H1 (cell line): ENCODE data around the gene RUVBL1. TPM values are rescaled to one million over a fixed set of nuclear protein-coding genes. Genes with fewer than 3 reads are reported as not detected.

Experiments used
- CTBP2 ChIP-seq: IDR thresholded peaks from 2 replicates; pipeline ENCODE4 v1.7.0; 2011; ENCODE audit warnings: borderline replicate concordance, mild to moderate bottlenecking, moderate library complexity, mixed read lengths, low read length; ENCODE audit not compliant: insufficient read depth, insufficient read length
- KDM5A ChIP-seq: fragments of 200-600 bp; IDR thresholded peaks from 2 replicates; pipeline ENCODE4 v1.7.1; 2012; ENCODE audit warnings: mild to moderate bottlenecking, low read length, inconsistent platforms, mixed read lengths
- SIN3A ChIP-seq, 2 experiments: IDR thresholded peaks in 1 of 2; conservative IDR thresholded peaks in 1 of 2; 2 replicates each; pipeline ENCODE4 v1.6.1; 2011 to 2012; ENCODE audit warnings: low read length in 2 of 2, improper control_type of control experiment in 1 of 2, low read depth in 1 of 2, mild to moderate bottlenecking in 1 of 2
- polyA plus RNA-seq, 7 experiments: library from polyadenylated mRNA; depleted of rRNA in 3 of 7; stranded (reverse) in 5 of 7; unstranded in 2 of 7; fragments of >200 nt in 5 of 7; fragments of 200-250 nt in 2 of 7; gene quantifications; 1 replicate in 5 of 7; 2 replicates in 1 of 7; 4 replicates in 1 of 7; pipeline versions ENCODE4 v1.2.1 to v1.2.3, GENCODE V29; 2011 to 2013; ENCODE audit warnings: missing spikeins in 2 of 7, mixed read lengths in 2 of 7
- total RNA-seq: library from RNA; stranded (reverse); fragmentation: NEBNext Ultra II Directional; extraction: Animal tissue kit (Norgen Biotek cat#: 25700); gene quantifications from 2 replicates; pipeline ENCODE4 v1.2.1, GENCODE V29; 2021
- TF ChIP-seq, protein P1 (sequence below), 3 experiments: IDR thresholded peaks; 1 replicate in 2 of 3; 2 replicates in 1 of 3; pipeline versions ENCODE4 v1.5.1 to v1.6.1; 2011; ENCODE audit warnings: low read length in 3 of 3, mild to moderate bottlenecking in 3 of 3, inconsistent platforms in 2 of 3, low read depth in 1 of 3, moderate library complexity in 1 of 3; ENCODE audit not compliant: insufficient read depth in 1 of 3; ENCODE audit errors: control extremely low read depth in 1 of 3
- TF ChIP-seq, protein P2 (sequence below): IDR thresholded peaks from 2 replicates; pipeline ENCODE4 v1.6.1; 2012; ENCODE audit warnings: inconsistent platforms

The RUVBL1 gene
- total and polyA plus RNA-seq, 2 of the 8 experiments (the other 6 are each of a cell fraction or from before 2014, with no cell fraction given) = 112 to 135 TPM

DNA sequence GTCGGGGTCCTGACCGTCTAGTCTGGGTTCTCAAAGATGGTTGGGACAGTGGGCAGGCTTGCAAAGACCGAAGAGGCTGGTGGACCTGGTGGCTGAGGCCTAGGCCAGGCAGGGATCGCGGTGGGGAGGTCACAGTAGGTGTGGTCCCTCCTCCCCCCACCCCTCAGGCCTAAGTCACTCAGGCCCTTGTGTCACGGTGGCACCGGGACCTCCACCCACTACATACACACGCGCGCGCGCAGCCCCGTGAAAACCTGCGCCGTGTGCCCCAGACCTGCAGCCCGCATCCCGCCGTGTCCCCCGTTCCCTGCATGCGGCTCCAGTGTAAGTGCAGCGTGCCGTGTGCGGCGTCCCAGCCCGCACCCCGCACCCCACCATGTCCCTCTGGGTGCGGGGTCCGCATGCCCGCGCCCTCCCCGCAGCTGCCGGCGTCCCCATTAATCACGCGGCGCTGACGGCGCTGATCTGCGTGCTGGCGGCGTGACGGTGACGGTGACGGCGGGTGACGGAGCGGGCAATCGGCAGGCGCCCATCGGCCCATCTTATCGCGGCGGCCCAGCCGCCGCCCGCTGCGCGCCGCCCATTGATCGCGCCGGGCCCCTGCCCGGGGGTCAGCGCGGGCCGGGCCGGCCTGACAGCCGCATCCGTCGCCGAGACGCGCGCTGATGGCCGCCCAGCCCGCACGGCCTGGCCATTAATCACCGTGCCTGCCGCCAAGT lies 47.0 kb downstream of the RUVBL1 start (continued):
- TF ChIP-seq, protein P1, sequence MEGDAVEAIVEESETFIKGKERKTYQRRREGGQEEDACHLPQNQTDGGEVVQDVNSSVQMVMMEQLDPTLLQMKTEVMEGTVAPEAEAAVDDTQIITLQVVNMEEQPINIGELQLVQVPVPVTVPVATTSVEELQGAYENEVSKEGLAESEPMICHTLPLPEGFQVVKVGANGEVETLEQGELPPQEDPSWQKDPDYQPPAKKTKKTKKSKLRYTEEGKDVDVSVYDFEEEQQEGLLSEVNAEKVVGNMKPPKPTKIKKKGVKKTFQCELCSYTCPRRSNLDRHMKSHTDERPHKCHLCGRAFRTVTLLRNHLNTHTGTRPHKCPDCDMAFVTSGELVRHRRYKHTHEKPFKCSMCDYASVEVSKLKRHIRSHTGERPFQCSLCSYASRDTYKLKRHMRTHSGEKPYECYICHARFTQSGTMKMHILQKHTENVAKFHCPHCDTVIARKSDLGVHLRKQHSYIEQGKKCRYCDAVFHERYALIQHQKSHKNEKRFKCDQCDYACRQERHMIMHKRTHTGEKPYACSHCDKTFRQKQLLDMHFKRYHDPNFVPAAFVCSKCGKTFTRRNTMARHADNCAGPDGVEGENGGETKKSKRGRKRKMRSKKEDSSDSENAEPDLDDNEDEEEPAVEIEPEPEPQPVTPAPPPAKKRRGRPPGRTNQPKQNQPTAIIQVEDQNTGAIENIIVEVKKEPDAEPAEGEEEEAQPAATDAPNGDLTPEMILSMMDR (IDR thresholded peaks at IDR 0.05; ENCODE audit: control extremely low read depth in 1 of 3, insufficient read depth in 1 of 3, low read depth in 1 of 3, low read length in 3 of 3) = no peak
- TF ChIP-seq SIN3A (conservative IDR thresholded peaks at IDR 0.05 in 1 of 2, IDR thresholded peaks at IDR 0.05 in 1 of 2; ENCODE audit: low read depth in 1 of 2, low read length in 2 of 2) (no peak), KDM5A (no peak), CTBP2 (no peak)
- TF ChIP-seq, protein P2, sequence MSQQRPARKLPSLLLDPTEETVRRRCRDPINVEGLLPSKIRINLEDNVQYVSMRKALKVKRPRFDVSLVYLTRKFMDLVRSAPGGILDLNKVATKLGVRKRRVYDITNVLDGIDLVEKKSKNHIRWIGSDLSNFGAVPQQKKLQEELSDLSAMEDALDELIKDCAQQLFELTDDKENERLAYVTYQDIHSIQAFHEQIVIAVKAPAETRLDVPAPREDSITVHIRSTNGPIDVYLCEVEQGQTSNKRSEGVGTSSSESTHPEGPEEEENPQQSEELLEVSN = no peak
